ENCODE data around the gene SMARCD1. TPM values are rescaled to one million over a fixed set of nuclear protein-coding genes. Genes with fewer than 3 reads are reported as not detected.

Gene SMARCD1
- total and polyA plus RNA-seq, 11 donors = 8.5 to 35.7 (median 19.3) TPM

DNA sequence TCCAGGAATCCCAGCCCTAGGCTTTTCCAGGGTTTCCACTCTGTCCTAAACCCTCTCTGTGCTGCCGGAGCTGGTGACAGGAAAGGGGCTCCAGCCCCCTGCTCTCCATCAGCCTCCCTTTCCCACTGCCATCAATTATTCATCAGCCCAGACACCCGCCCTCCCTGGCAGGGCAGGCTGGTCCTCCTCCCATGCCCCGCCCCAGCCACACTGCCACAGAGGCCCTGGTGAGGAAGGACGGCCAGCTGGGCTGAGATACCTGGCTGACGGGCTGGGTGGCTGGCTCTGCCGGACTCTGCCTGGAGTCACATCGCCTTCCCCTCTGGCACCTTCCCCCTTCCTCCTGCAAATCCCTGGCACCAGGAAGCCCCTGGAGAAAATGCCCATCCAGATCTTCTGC lies 11.9 kb upstream of the SMARCD1 start:
- Histone ChIP-seq H3K9me3 (no peaks in the 10 kb centered on the region), H3K27ac (no peak overlapping the region), H3K4me3 (no peak overlapping the region), H3K36me3 (no peaks in the 10 kb centered on the region), H3K4me1 (peaks cover 0 to 13% (median 3%) of the 10 kb centered on the region in 12 donors), H3K27me3 (no peaks in the 10 kb centered on the region)
- DNase-seq = peak in 1 of 5 donors; percentile 51
- 88 to 93% (median 91%) methylated on average over 2 to 7 of the region's 7 CpGs for WGBS, 4 donors
- intact Hi-C loops (cut with DNase I) = loop anchor here in 9 of 10 donors (5.0 to 10.0 kb wide), 7 partner anchors 36 to 332 kb away; partner anchors contain the start of gene LARP4 (in 1 of the 9)
- TF ChIP-seq POLR2A (IDR thresholded peaks at IDR 0.05) = no peak
- TF ChIP-seq CTCF (IDR thresholded peaks at IDR 0.05) = no peak
- no peak for ATAC-seq

DNA sequence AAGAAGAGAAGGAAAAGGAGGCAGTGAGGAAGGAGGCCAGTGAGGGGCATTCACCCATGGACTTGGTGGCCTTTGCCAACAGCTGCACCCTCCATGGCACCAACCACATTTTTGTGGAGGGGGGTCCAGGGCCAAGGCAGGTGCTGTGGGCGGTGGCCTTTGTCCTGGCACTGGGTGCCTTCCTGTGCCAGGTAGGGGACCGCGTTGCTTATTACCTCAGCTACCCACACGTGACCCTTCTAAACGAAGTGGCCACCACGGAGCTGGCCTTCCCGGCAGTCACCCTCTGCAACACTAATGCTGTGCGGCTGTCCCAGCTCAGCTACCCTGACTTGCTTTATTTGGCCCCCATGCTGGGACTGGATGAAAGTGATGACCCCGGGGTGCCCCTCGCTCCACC lies 11.4 kb upstream of the SMARCD1 start:
- Histone ChIP-seq H3K36me3 (no peaks in the 10 kb centered on the region), H3K9me3 (no peaks in the 10 kb centered on the region), H3K27me3 (no peaks in the 10 kb centered on the region), H3K4me1 (peaks cover 0 to 13% (median 3%) of the 10 kb centered on the region in 12 donors), H3K27ac (no peak overlapping the region), H3K4me3 (no peak overlapping the region)
- intact Hi-C loops (cut with DNase I) = loop anchor here in 9 of 10 donors (2.0 to 10.0 kb wide), 9 partner anchors 36 to 331 kb away; partner anchors contain the start of gene LARP4 (in 1 of the 9)
- ATAC-seq (no peak), DNase-seq (peak in 2 of 5 donors; percentile 5 to 34)
- TF ChIP-seq POLR2A (IDR thresholded peaks at IDR 0.05) (no peak), CTCF (IDR thresholded peaks at IDR 0.05) (no peak)
- WGBS, 4 donors = 84 to 89% (median 86%) methylated on average over 9 to 10 of the region's 10 CpGs

GRCh38 chr12:50074936-50075807 lies 10.0 kb upstream of the SMARCD1 start:
- WGBS, 4 donors = 4 to 8% (median 6%) methylated on average over 7 to 9 of the region's 9 CpGs

More at GRCh38 chr12:50074936-50075807, 10.0 kb upstream of the SMARCD1 start:
- TF ChIP-seq POLR2A (IDR thresholded peaks at IDR 0.05) (no peak), CTCF (IDR thresholded peaks at IDR 0.05) (peak; percentile 87 to 96 (median 93))
- H3K4me1 ChIP-seq = peaks cover 0 to 13% (median 3%) of the 10 kb centered on the region in 12 donors
- peak; percentile 81 to 91 (median 84) for DNase-seq
- peak; percentile 86 to 91 (median 89) for ATAC-seq
- intact Hi-C loops (cut with DNase I) = loop anchor here (1.0 to 10.0 kb wide), 10 partner anchors 38 to 330 kb away; partner anchors contain the start of gene LARP4 (in 1 of the 10)
- no peaks in the 10 kb centered on the region for H3K36me3 ChIP-seq
- no peaks in the 10 kb centered on the region for H3K27me3 ChIP-seq
- no peaks in the 10 kb centered on the region for H3K9me3 ChIP-seq
- H3K27ac ChIP-seq = no peak overlapping the region
- no peak overlapping the region for H3K4me3 ChIP-seq
